IPS-11a (cell line): ENCODE measurements around the gene FOXS1.
"Not testable (repeated sequence)": the region's sequence is repeated elsewhere in the genome, so short reads cannot be mapped to it uniquely, and the experiment has no call there.

ENCODE experiments used
- H3K4me3 ChIP-seq: one replicate; pipeline ENCODE4 v1.5.1; 2013; ENCODE audit warnings: low read depth, low read length, control low read depth

FOXS1 gene

DNA sequence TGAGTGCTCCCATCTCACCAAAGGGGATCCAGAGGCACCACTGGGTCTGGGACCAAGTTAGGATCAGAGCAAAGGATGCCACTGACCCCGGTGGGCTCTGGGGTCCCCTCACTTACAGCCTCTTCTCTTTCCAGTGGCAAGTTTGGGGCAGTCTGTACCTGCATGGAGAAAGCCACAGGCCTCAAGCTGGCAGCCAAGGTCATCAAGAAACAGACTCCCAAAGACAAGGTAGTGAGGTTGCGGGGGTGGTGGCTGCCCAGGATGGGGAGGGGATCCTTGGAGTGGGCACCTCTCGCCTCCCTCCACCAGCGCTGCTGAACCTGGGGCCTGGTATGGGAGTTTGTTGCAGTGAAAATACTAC, 21.3 kb downstream of the FOXS1 start:
- no peak overlapping the region for H3K4me3 ChIP-seq

DNA sequence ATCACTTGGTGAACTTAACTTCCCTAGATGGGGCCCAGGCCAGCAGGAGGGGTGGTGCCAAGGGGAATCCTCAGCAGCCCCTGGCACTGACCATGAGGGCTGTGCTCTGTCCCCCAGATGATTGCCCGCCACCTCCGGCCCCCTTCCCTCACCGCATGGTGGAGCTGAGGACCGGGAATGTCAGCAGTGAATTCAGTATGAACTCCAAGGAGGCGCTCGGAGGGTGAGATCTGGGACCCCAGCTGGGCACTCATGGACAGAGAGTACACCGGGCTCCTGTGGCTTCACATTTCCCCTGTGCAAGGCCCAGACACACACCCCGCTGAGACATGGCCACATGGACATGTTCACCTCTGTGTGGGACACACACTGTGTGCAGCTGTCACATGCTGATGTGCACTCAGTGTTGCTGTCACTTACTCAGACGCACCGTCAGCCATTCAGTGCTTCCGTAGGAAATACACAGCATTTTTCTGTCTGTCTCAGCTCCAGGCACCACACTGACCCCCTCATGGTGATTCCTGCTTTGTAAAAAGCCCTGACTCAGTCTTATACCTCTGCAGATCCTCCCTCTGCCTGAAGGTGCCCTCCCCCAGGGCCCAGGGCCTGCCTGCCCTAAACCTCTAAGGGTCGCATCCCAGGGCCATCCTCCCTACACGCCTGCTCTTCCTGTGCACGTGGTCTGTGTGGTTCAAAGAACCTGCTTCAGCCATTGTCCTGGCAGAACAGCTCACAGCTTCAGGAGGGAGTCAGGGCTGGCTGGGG, 21.9 kb downstream of the FOXS1 start:
- no peak overlapping the region for H3K4me3 ChIP-seq

DNA sequence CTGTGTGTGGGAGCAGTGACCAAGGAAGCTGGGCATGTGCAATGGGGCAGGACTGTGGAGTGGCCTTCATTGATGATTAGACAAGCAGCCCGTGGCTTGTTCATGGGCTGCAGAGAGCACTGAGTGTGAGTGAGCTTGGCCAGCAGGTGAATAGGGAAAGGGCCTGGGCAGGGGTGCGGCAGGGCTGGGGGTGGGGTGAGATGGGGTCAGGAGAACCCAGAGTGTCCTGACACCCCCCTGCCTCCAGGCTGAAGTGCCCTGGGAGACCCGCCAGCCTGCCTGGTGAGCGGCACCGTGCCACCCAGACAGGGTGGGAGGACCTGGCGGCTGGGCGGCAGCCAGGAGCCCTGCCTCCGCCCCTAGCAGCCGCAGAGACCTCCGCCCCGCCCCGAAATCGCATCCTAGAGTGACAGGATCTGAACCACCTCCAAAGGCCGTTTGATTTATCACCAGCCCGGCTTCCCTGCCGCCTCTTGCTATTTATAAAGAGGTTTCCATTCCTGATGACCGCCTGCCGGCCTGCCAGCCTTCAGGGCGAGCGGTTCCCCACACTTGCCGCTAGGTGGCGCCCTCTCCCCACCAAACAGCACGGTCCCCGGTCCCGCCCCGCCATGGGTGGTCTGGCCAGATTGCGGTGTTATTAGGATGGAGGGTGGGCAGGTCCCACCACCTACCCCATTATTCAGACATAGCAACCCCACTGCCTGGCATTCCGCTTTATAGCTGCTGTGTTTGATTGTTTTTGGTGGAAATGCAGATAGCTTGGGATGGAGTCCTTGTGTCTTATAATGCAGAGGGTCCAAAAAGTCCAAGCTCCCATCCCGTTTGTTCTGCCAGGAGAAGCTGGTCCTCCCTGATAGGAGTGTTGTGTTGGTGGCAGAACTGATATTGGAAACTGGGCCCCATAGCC, 22.7 kb downstream of the FOXS1 start:
- H3K4me3 ChIP-seq, result no peak overlapping the region

DNA sequence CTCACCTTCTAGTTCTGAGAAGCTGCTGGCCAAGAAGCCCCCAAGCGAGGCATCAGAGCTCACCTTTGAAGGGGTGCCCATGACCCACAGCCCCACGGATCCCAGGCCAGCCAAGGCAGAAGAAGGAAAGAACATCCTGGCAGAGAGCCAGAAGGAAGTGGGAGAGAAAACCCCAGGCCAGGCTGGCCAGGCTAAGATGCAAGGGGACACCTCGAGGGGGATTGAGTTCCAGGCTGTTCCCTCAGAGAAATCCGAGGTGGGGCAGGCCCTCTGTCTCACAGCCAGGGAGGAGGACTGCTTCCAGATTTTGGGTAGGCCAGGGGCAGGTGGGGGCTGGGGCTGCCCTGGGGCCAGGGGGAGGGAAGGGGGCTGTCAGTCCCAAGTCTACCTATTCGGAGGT, 24.0 kb downstream of the FOXS1 start:
- H3K4me3 ChIP-seq, result no peak overlapping the region

DNA sequence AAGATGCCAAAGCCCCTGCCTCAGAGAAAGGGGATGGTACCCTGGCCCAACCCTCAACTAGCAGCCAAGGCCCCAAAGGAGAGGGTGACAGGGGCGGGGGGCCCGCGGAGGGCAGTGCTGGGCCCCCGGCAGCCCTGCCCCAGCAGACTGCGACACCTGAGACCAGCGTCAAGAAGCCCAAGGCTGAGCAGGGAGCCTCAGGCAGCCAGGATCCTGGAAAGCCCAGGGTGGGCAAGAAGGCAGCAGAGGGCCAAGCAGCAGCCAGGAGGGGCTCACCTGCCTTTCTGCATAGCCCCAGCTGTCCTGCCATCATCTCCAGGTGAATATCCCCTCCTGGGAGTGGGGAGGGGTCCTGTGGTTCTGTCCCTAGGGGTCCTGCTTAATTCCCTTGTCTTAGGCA, 25.2 kb downstream of the FOXS1 start:
- H3K4me3 ChIP-seq, result no peak overlapping the region

DNA sequence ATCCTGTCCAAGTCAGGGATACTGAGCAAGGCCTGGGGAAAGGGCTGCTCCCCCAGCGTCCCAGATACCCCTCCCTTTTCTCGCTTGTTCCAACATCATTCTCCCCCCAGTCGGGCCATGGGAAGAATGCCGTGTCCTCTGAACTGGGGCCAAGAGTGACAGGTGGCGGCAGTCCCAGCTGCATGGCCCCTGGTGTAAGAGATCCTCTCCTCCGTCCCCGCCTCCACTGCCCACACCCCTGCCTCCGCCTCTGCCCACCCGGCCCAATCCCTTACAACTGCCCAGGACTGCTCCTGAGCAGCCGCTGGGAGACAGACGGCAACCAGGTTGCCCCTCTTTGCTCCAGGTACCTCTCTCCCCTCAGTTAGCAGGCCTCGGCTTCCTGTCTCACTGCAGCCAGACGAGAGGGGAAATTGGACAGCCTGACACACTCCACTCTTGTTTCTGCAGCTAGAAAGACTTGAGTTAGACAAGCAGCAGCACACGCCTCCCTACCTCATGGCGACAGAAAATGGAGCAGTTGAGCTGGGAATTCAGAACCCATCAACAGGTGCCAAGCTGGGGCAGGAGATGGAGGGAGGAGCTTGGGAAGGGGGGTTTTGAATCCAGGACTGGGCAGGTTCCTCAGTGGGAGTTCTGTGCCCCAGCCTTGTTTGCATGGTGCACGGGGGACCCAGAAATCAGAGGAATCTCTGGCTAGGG, 26.2 kb downstream of the FOXS1 start, which contains the start of gene MYLK2:
TSS of gene MYLK2 (plus strand) at position 274 of the 702 bp plus-strand sequence. CDS start at position 499, 225 bp downstream.
- no peak within 1 kb of the TSS for H3K4me3 ChIP-seq

DNA sequence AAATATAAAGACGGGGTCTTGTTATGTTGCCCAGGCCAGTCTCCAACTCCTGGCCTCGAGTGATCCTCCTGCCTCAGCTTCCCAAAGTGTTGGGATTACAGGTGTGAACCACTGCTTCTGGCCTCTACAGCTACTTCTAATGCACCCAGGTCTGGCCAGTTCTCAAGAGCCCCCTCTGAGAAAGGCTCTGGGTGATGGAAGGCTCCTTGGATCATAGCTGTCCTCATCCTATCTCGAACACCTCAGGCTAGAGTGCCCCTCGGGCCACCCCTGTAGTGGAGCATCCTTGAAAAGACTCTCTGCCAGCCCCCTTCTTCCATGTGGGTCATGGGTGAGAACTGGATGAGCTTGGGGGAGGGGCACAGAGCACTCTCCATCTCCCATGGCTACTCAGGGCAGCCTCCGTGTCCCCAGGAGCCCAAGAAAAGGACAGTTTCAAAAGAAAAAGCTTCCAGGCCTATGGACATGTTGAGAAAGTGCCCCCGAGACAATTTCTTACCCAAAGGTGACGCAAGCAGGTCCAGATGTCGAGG, 27.0 kb downstream of the FOXS1 start:
- no peak overlapping the region for H3K4me3 ChIP-seq

DNA sequence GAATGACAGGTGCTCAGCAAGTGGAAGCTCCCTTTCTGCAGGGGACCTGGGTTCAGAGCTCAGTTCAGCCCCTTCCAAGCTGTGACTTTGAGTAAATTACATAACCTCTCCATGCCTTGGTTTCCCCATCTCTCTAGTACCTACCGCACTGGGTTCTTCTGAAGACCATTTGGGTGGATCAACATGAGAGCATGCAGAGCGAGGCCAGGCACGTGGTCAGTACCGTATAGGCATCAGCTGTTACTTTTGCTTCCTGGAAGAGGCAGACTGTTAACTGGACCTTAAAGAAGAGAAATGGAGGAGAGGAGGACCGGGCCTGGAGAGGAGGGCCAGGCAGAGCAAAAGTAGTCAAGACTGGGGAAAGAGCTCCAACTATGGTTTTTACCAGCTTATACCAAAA, 27.9 kb downstream of the FOXS1 start:
- H3K4me3 ChIP-seq, result no peak overlapping the region

DNA sequence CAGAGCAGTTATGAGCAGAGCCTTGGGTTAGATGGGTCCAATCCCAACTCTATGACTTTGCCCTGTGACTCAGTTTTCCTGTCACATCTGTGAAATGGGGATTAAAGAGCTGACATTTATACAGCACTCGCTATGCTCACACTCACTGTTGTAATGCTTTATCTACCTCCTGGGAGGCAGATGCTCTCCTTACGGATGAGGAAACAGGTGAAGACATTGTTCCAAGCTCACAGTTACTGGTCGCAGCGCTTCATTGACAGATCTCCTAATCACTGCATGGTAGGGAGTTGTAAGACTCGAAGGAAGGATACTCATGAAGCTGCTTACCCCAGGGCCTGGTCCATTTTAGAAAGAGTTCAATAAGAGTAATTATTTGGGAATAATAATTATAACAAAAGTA, 29.2 kb downstream of the FOXS1 start:
- no peak overlapping the region for H3K4me3 ChIP-seq

DNA sequence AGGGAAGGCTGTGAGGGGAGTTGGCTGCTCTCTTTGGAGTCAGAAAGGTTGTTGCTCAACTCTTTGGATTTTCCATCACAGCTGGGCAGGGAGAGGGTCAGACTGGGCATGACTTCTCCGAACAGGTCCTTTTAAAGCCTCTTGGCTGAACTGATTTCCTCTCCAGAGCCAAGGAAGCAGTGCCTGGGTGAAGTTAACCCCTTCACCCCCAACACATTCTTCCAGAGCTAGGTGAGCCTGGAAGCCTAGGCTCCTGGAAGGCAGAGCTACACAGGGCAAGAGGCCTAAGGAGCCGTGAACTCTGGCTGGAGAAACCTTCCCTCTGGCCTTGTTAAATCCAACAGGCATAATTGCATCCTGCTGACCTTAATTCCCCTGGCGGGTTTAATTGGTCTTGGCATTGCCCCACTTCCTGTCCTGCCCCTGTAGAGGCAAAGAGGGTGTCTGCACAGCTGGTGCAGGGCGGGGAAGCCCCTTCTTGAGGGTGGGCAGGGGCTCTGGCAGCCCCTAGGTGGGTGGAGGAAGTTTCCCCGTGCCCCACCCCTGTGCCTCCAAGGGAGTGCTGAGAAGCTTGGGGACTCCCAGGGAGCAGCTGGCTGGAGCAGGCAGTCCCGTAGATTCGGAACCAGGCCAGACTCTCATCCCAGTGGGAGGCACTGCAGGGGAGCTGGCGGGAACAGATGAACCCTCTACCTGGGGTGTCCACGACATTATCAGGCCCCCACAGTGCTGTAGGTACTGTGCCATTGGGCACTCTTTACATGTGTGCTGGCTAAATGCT, 29.8 kb downstream of the FOXS1 start:
- H3K4me3 ChIP-seq, result no peak overlapping the region

DNA sequence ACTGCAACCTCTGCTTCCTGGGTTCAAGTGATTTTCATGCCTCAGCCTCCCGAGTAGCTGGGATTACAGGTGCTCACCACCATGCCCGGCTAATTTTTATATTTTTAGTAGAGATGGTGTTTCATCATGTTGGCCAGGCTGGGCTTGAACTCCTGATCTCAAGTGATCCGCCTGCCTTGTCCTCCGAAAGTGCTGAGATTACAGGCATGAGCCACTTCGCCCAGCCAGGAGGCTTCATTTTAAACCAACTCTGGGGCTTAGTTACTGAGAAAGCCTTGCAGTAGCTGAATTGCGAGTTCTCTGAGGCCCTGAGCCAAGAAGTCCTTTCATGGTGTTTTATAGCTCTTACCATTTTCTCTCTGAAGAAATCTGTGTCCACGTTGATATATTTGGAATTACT, 31.3 kb downstream of the FOXS1 start:
- not testable (repeated sequence) for H3K4me3 ChIP-seq

DNA sequence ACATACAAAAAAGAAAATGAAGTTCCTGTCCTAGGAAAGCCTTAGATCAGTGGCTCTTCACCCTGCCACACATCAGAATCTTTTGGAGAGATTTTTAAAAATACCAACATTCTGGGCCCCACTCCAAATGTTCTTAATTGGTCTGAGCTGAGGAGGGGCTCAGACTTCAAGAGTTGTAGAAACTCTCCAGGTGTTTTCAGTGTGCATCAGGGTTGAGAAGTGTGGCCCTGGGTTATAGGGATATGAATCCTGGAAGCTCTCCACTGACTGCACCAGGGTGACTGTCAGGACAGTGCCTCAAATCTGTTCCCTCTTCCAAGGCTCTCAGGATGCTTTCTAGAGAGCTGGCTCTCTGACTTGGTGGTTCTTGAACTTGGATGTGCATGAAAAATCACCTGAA, 31.8 kb downstream of the FOXS1 start:
- H3K4me3 ChIP-seq, result no peak overlapping the region

DNA sequence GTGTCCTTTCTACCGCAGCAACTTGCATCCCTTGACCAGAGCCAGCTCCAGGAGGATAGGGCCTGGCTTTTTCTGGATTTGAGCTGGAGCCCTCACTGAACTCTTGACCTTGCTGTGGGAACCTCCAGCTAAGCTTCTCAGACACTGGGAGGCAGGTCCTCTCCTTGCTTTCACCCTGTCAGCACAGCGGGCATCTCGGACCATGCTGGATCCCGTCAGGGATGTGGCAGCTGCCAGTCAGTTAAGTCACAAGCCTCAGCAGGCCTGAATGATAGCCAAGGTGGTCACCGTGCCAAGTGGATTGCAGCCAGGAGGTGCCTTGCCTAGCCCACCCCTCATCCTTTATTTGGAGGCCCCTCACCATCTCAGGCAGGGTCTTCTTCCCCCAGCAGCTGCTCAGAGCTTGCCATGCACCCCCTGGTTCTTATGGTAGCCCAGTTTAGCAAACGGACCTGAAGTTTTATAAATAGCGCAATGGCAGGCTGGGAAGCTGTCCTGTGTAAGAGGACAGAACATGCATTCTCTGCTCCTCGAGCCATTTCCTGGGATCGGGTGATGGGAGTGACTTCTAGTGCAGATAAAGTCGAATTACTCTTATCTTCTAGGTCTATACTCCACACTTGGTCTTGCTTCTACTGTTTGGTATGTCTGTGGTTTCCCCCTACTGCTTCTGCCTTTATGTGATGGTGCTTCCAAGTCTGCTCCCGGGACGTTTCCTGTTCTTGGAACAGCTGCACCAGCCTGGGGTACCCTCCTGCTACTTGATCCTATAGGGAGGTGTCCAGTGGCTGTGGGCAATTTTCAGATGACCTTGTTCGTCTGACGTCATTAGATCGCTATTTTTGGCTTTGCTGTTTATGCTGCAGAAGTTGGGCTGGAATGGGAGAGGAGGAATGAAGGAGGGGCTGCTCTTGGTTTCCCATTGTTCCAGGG, 33.3 kb downstream of the FOXS1 start:
- no peak overlapping the region for H3K4me3 ChIP-seq

DNA sequence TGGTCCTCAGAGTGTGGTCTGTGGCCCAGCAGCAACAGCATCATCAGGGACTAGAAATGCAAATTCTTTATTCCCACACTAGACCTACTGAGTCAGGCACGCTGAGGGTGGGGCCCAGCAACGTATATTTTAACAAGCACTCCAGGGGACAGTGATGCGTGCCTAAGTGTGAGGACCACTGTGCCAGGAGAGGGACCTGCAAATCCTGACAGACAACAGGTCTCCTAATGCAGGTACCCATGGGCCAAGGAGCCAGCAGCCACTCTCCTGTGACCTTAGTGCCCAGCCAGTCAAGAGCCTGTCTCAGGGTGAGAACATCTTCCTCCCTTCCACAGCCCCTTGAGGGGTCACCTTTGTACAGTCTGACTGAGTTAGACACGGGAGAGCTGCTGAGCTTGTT, 34.2 kb downstream of the FOXS1 start:
- H3K4me3 ChIP-seq, result no peak overlapping the region

DNA sequence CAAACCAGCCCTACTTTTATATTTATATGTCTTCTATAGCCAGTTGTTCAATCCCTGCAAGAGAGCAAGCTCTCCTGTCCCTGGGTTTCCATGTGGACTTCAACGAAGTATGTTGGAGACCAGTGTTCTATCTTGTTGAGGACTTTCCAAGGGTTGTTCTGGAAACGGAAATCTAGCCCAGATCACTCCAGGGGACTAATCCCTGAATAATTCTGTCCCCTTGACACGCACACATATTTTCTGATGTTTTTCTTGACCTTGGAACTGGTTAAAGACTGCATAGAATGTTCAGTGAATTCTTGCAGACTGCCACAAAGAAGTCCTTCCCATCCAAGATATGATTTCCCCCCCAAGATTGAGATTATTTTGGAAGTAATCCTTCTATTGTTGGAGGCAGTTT, 35.7 kb downstream of the FOXS1 start:
- H3K4me3 ChIP-seq, result no peak overlapping the region

DNA sequence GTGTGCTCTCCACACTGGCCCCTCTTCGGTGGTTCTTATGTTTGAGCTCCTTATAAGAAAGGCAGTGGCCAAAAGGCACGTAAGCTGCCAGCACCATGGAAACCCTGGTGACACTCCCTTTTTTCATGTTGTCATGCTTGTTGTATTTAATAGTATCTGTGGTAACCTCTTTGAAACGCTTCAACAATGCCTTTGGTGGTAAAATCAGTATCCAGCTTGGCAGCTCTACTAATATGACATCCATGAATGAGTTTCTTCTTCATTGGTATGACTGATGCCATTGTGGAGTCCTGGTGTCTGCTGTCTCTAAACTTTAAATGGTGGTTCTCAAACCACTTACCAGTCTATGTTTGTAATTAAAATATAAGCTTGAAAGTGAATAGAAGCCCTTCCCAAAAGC, 36.9 kb downstream of the FOXS1 start:
- H3K4me3 ChIP-seq, result no peak overlapping the region

DNA sequence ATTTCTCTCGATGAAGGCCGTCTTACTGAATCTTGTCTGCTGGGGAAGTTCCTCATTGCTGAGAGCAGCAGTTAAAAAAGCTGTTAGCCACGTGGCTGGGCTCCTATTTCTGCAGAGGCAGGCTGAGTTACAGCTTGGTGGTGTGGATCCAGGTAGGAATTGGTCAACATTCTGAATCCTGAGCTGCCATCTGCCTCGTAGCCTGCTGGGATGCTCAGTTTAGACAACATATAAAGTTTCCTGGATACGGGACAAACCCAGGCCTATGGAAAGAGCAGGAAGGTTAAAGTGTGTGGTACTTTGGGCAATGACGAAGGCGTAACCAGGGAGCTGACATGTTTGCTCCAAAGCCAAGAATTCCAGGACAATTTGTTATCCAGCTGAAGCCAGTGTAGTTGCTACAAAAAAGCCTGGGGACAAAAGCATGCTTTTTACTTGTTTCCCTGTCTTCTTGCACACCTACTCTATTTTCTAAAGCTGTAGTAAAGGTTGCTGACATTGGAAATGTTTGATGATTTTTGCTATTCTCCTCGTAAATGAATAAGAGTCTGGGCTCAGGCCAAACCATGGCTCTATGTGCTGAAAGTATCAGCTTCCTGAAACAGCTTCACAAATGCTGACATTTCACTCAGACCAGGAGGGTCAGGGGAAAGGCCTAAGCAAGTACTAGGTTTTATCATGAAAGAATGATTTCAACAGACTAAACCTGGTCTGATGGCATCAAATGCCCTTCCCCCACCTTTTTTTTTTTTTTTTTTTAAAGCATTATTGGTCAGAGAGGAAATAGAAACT, 38.6 kb downstream of the FOXS1 start:
- H3K4me3 ChIP-seq, result no peak overlapping the region

DNA sequence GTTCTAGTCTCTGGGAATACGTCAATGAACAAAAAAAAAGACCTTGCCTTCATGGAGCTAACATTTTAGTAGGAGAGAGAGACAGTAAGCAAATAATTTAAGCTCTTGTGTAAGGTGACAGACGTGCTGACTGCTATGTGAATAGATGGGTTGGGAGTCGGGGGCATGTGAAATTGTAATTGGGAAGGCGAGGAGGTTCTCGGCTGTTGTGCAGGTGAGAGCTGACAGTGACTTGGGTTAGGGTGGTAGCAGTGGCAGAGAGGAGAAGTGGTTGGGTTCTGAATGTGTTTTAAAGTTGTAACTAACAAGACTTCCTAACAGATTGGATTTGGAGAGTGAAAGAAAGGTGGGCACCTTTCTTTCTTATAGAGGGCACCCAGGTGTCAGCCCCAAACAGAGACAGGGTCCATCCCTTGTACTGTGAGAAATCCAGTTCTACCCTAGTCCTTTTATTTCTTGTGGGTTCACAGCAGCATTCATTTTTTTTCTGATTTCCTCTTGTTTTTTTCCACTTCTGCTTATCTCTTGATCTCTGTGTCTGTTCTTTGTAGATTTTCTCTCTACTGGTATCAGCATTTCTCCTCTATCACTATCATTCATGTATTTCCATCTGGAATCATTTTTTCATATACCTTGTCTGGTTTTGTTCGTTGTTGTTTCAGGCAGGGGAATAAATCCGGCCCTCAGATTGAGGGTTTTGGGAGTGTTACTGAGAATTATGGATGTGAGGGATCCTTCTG, 41.7 kb downstream of the FOXS1 start:
- H3K4me3 ChIP-seq, result no peak overlapping the region
